ENCODE measurements around the gene NPY. TPM values are rescaled to one million over a fixed set of nuclear protein-coding genes. Genes with fewer than 3 reads are reported as not detected.
"Not testable (repeated sequence)": the region's sequence is repeated elsewhere in the genome, so short reads cannot be mapped to it uniquely, and the experiment has no call there.

Gene NPY
- not detected for total RNA-seq

GRCh38 chr7:24283897-24284698, at the start of gene NPY:
Gene NPY, plus strand, starts transcription at chr7:24284190. Its CDS starts 1,051 bp downstream, at chr7:24285241.
- no peak within 1 kb of the TSS for H3K27ac Mint-ChIP-seq
- peak; percentile 35 to 42 for ATAC-seq
- no peaks in the 10 kb centered on the region for H3K9me3 Mint-ChIP-seq
- DNase-seq (ENCODE audit: low spot score in 2 of 2) = peak in 1 of 2 donors; percentile 33
- no peaks in the 10 kb centered on the region for H3K36me3 Mint-ChIP-seq

DNA sequence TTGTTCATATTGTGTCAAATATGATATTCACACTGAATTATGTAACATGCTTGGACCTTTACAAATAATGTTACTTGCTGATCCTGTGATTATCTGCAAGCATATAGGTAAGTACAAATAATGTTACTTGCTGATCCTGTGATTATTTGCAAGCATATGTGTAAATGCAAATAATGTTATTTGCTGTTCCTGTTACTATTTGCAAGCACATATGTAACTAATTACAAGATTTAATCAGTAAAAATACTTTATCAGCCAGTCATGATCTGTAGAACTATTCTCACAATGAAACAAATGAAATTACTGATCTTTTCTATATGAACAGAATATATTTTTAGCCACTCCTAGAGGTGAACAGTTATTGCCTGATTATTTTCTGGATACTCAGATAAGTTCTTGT, 44.7 kb upstream of the NPY start:
- Mint-ChIP-seq H3K9me3 (no peaks in the 10 kb centered on the region), H3K27ac (no peak overlapping the region), H3K36me3 (no peaks in the 10 kb centered on the region)
- no peak for DNase-seq (ENCODE audit: low spot score in 2 of 2)
- no peak for ATAC-seq

- Mint-ChIP-seq H3K27ac (no peak overlapping the region), H3K36me3 (no peaks in the 10 kb centered on the region), H3K9me3 (no peaks in the 10 kb centered on the region)
- no peak for ATAC-seq
- DNase-seq (ENCODE audit: low spot score in 2 of 2) = no peak
Observed at GRCh38 chr7:24241206-24241605, 42.8 kb upstream of the NPY start.

DNA sequence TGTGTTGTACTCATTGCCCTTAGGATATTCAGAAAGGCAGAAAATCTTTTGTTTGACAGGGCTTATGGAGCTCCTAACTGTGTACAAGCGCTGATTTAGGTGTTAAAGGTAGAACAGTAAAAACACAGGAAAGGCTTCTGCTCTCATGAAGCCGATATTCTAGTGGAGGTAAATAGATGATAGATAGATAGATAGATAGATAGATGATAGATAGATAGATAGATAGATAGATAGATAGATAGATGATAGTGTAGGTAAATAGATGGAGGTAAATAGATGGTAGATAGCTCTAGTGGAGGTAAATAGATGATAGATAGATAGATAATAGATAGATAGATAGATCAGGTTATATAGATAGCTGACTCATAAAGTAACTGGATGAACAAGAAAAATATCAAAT, 39.4 kb upstream of the NPY start:
- no peak for ATAC-seq
- Mint-ChIP-seq H3K27ac (no peak overlapping the region), H3K36me3 (no peaks in the 10 kb centered on the region), H3K9me3 (no peaks in the 10 kb centered on the region)
- no peak for DNase-seq (ENCODE audit: low spot score in 2 of 2)

GRCh38 chr7:24245362-24245761, 38.6 kb upstream of the NPY start:
- no peak overlapping the region for H3K27ac Mint-ChIP-seq
- H3K36me3 Mint-ChIP-seq = no peaks in the 10 kb centered on the region
- DNase-seq (ENCODE audit: low spot score in 2 of 2) (no peak), ATAC-seq (peak; percentile 54 to 64)
- no peaks in the 10 kb centered on the region for H3K9me3 Mint-ChIP-seq

DNA sequence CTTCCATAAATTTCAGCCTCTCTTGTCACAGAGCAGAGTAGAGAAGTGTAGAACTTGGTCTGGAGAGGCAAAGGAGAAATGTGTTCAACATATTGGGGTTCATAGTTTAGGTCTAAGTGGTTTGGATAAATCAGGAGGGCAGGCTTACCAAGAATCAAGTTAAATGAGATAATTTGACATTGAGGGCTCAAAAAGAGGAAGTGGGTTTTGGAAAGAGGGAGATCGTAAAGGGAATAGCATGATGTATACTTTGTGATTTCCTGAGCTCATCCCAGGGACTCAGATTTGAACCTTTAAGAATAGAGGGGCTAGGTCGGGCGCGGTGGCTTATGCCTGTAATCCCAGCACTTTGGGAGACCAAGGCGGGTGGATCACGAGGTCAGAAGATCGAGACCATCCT, 34.7 kb upstream of the NPY start:
- ATAC-seq (no peak), DNase-seq (ENCODE audit: low spot score in 2 of 2) (no peak)
- Mint-ChIP-seq H3K9me3 (peaks cover 14 to 17% of the 10 kb centered on the region in 2 donors), H3K27ac (no peak overlapping the region), H3K36me3 (peaks cover 11 to 17% of the 10 kb centered on the region in 2 donors)

DNA sequence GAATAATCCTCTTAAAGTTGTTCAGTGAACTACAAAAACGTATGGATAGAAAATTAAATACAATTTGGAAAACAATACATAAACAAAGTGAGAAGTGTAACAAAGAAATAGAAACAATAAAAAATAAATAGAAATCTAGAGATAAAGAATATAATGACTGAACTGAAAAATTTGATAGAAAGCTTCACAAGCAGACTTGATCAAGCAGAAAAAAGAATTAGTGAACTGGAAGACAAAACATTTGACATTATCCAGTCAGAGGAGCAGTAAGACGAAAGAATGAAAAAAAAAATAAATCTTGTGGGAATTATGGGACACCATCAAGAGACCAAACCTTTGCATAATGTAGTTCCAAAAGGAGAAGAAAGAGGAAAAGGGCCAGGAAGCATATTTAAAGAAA, 32.4 kb upstream of the NPY start:
- no peak for ATAC-seq
- Mint-ChIP-seq H3K9me3 (peaks cover 18 to 19% of the 10 kb centered on the region in 2 donors), H3K36me3 (peaks cover 13 to 17% of the 10 kb centered on the region in 2 donors), H3K27ac (no peak overlapping the region)
- DNase-seq (ENCODE audit: low spot score in 2 of 2) = no peak

GRCh38 chr7:24255139-24255538, 28.9 kb upstream of the NPY start:
- Mint-ChIP-seq H3K36me3 (peaks cover 18 to 24% of the 10 kb centered on the region in 2 donors), H3K9me3 (peaks cover 18 to 19% of the 10 kb centered on the region in 2 donors), H3K27ac (no peak overlapping the region)
- DNase-seq (ENCODE audit: low spot score in 2 of 2) (no peak), ATAC-seq (peak in 1 of 2 donors; percentile 52)

GRCh38 chr7:24258324-24258723, 25.7 kb upstream of the NPY start:
- H3K36me3 Mint-ChIP-seq = peaks cover 12% of the 10 kb centered on the region in 2 donors
- not testable (repeated sequence) for DNase-seq (ENCODE audit: low spot score in 2 of 2); H3K27ac Mint-ChIP-seq; ATAC-seq
- H3K9me3 Mint-ChIP-seq = peaks cover 6 to 10% of the 10 kb centered on the region in 2 donors

- Mint-ChIP-seq H3K27ac (no peak overlapping the region), H3K36me3 (no peaks in the 10 kb centered on the region), H3K9me3 (peaks cover 4 to 5% of the 10 kb centered on the region in 2 donors)
- ATAC-seq (no peak), DNase-seq (ENCODE audit: low spot score in 2 of 2) (no peak)
Observed at GRCh38 chr7:24271938-24272337, 12.1 kb upstream of the NPY start.

GRCh38 chr7:24279512-24279911, 4.5 kb upstream of the NPY start:
- Mint-ChIP-seq H3K27ac (no peak overlapping the region), H3K36me3 (peaks cover 0 to 9% of the 10 kb centered on the region in 2 donors), H3K9me3 (peaks cover 0 to 5% of the 10 kb centered on the region in 2 donors)
- ATAC-seq (peak; percentile 80 to 83), DNase-seq (ENCODE audit: low spot score in 2 of 2) (no peak)

- H3K9me3 Mint-ChIP-seq = no peaks in the 10 kb centered on the region
- H3K27ac Mint-ChIP-seq = no peak overlapping the region
- no peaks in the 10 kb centered on the region for H3K36me3 Mint-ChIP-seq
- ATAC-seq = no peak
- DNase-seq (ENCODE audit: low spot score in 2 of 2) = peak in 1 of 2 donors; percentile 17
Observed at GRCh38 chr7:24283554-24283896, 465 bp upstream of the NPY start.

DNA sequence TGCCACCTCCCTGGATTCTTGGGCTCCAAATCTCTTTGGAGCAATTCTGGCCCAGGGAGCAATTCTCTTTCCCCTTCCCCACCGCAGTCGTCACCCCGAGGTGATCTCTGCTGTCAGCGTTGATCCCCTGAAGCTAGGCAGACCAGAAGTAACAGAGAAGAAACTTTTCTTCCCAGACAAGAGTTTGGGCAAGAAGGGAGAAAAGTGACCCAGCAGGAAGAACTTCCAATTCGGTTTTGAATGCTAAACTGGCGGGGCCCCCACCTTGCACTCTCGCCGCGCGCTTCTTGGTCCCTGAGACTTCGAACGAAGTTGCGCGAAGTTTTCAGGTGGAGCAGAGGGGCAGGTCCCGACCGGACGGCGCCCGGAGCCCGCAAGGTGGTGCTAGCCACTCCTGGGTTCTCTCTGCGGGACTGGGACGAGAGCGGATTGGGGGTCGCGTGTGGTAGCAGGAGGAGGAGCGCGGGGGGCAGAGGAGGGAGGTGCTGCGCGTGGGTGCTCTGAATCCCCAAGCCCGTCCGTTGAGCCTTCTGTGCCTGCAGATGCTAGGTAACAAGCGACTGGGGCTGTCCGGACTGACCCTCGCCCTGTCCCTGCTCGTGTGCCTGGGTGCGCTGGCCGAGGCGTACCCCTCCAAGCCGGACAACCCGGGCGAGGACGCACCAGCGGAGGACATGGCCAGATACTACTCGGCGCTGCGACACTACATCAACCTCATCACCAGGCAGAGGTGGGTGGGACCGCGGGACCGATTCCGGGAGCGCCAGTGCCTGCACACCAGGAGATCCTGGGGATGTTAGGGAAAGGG, 913 bp downstream of the NPY start:
- DNase-seq (ENCODE audit: low spot score in 2 of 2) (no peak), ATAC-seq (no peak)
- no peaks in the 10 kb centered on the region for H3K36me3 Mint-ChIP-seq
- H3K9me3 Mint-ChIP-seq = no peaks in the 10 kb centered on the region
- no peak overlapping the region for H3K27ac Mint-ChIP-seq

DNA sequence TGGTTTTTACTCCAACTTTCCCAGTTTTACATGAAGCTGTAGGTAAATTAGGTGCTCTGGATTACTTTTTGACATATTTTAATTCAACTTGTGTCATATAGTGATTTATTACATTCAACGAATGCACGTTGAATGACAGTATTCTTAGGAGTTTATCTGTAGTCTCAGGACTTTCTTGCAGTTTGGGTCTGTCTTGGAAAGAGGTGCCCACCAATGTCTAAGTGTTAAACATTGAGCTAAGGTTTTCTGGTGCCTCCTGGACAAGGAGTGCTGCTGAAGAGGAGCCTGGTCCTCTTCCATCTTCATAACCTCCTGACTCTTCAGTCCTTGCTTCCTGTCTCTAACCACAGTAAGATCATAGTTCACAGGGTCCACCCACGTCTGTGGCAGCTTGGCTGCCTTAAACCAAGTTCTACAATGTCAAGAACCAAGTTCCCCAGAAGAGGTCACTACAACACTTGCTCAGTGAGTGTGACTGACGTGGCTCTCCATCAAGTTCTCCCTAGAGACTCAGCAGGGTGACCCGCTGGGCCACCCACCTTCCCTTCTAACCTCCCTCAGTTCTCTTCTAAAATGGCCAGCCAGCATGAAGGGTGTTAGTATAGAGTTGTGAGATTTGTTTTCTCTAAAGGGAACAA, 6.1 kb downstream of the NPY start:
- peak in 1 of 2 donors; percentile 53 for DNase-seq (ENCODE audit: low spot score in 2 of 2)
- Mint-ChIP-seq H3K36me3 (no peaks in the 10 kb centered on the region), H3K9me3 (no peaks in the 10 kb centered on the region), H3K27ac (no peak overlapping the region)
- ATAC-seq = peak; percentile 98 to 99

- DNase-seq (ENCODE audit: low spot score in 2 of 2) (no peak), ATAC-seq (no peak)
- Mint-ChIP-seq H3K9me3 (no peaks in the 10 kb centered on the region), H3K36me3 (no peaks in the 10 kb centered on the region), H3K27ac (no peak overlapping the region)
Observed at GRCh38 chr7:24291271-24291670, 7.3 kb downstream of the NPY start.

GRCh38 chr7:24297362-24297761, 13.4 kb downstream of the NPY start:
- Mint-ChIP-seq H3K27ac (no peak overlapping the region), H3K36me3 (peaks cover 0 to 10% of the 10 kb centered on the region in 2 donors), H3K9me3 (peaks cover 6 to 11% of the 10 kb centered on the region in 2 donors)
- ATAC-seq = no peak
- no peak for DNase-seq (ENCODE audit: low spot score in 2 of 2)

GRCh38 chr7:24298696-24299095, 14.7 kb downstream of the NPY start:
- Mint-ChIP-seq H3K27ac (no peak overlapping the region), H3K9me3 (peaks cover 6 to 11% of the 10 kb centered on the region in 2 donors), H3K36me3 (peaks cover 0 to 10% of the 10 kb centered on the region in 2 donors)
- ATAC-seq (no peak), DNase-seq (ENCODE audit: low spot score in 2 of 2) (no peak)

Data from activated naive CD4-positive, alpha-beta T cell treated with anti-CD3 and anti-CD28 coated beads, Interleukin-2, amount 50 U/mL, for 72 hours (primary cell).